ENCODE measurements around the gene VPS26A. TPM values are rescaled to one million over a fixed set of nuclear protein-coding genes. Genes with fewer than 3 reads are reported as not detected.

VPS26A gene
- total and polyA plus RNA-seq, 2 experiments from 2014 or later: 12.8 to 53.9 TPM

DNA sequence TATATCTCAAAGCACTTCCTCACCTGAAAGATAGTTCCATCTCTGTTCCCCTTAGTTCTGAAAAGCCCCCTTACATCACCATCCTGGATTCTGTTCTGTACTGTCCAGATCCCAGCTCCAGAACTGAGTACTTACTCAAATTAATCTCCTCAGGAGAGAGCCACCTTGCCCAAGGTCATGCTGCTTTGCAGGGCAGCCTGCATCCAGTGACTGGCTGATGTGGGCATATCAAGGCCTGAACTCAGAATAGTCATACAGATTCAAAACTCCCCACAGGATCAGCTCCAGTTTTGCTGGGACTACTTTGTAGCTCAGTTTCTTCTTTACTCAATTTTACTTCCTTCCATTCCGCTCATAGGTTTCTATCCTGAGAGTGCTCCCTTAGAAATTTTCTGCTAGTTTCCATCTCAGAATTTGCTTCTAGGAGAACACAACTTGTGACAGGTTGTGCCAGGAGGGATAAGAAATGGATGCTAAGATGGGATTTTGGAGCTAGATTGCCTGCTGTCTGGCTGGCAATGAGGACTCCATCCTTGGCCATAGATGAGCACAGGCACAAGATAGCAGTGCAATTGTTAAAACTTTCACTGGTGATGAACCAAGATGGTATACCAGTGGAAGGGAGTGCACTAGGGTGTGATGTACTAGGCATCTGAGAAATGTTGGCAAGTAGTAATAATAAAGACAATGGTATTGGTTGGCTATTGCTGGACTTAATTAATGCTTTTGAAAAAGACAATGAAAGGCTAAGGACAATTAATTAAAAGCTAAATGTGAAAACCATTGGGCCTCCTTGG is 18.8 kb upstream of the VPS26A start:
- Histone ChIP-seq H3K4me1 (ENCODE audit: low read depth) (peaks cover 4% of the 10 kb centered on the region), H3K4me3 (no peak overlapping the region), H3K27ac (no peak overlapping the region), H3K27me3 (peaks cover 1% of the 10 kb centered on the region), H3K36me3 (no peaks in the 10 kb centered on the region), H3K9me3 (ENCODE audit: low read depth) (no peaks in the 10 kb centered on the region)
- TF ChIP-seq CTCF (IDR thresholded peaks at IDR 0.05; ENCODE audit: low read depth, low read length): no peak
- DNase-seq (ENCODE audit: low read depth in 1 of 2, low spot score in 1 of 2): no peak

GRCh38 chr10:69107176-69107490 is 16.8 kb upstream of the VPS26A start:
- Histone ChIP-seq H3K27ac (no peak overlapping the region), H3K36me3 (no peaks in the 10 kb centered on the region), H3K4me3 (no peak overlapping the region), H3K9me3 (ENCODE audit: low read depth) (no peaks in the 10 kb centered on the region), H3K27me3 (peaks cover 8% of the 10 kb centered on the region), H3K4me1 (ENCODE audit: low read depth) (peaks cover 4% of the 10 kb centered on the region)
- no peak for DNase-seq (ENCODE audit: low read depth in 1 of 2, low spot score in 1 of 2)
- TF ChIP-seq CTCF (IDR thresholded peaks at IDR 0.05; ENCODE audit: low read depth, low read length): no peak

GRCh38 chr10:69107699-69108098 is 16.3 kb upstream of the VPS26A start:
- Histone ChIP-seq H3K4me1 (ENCODE audit: low read depth) (peaks cover 4% of the 10 kb centered on the region), H3K9me3 (ENCODE audit: low read depth) (no peaks in the 10 kb centered on the region), H3K4me3 (no peak overlapping the region), H3K36me3 (no peaks in the 10 kb centered on the region), H3K27ac (no peak overlapping the region), H3K27me3 (peaks cover 8% of the 10 kb centered on the region)
- DNase-seq (ENCODE audit: low read depth in 1 of 2, low spot score in 1 of 2): no peak
- no peak for TF ChIP-seq CTCF (IDR thresholded peaks at IDR 0.05; ENCODE audit: low read depth, low read length)

- Histone ChIP-seq H3K36me3 (no peaks in the 10 kb centered on the region), H3K27ac (no peak overlapping the region), H3K27me3 (no peaks in the 10 kb centered on the region), H3K9me3 (ENCODE audit: low read depth) (no peaks in the 10 kb centered on the region), H3K4me3 (no peak overlapping the region), H3K4me1 (ENCODE audit: low read depth) (peaks cover 3% of the 10 kb centered on the region)
- DNase-seq (ENCODE audit: low read depth in 1 of 2, low spot score in 1 of 2): no peak
- TF ChIP-seq CTCF (IDR thresholded peaks at IDR 0.05; ENCODE audit: low read depth, low read length): no peak
Measured at GRCh38 chr10:69119896-69120295, 4.1 kb upstream of the VPS26A start.

DNA sequence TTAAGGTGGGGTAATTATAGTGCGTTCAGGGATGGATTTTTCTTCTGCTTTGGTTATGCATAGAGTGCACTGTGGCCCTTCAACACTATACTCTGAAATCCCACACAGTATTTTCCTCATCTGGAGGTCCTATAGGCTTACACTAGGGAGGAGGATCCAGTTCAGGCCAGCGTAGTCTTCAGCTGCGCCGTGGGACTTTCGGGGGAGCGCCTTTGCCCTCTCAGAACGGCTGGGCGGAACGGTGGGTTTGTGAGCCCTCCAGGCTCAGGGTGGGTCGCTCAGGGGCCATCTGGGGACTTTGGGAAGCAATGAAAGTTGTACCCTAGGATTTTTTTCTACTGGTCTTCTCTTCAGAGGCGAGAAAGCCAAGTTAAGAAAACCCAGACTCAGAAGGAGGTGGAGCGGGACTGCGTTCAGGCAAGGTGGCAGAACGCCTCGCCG is 652 bp upstream of the VPS26A start:
- H3K27me3 ChIP-seq: no peaks in the 10 kb centered on the region
- H3K36me3 ChIP-seq: no peaks in the 10 kb centered on the region
- peak overlapping the region; percentile 93 for H3K4me3 ChIP-seq
- peak; percentile 50 for TF ChIP-seq CTCF (IDR thresholded peaks at IDR 0.05; ENCODE audit: low read depth, low read length)
- peaks cover 8% of the 10 kb centered on the region for H3K4me1 ChIP-seq (ENCODE audit: low read depth)
- no peaks in the 10 kb centered on the region for H3K9me3 ChIP-seq (ENCODE audit: low read depth)
- peak overlapping the region; percentile 99 for H3K27ac ChIP-seq
- DNase-seq (ENCODE audit: low read depth in 1 of 2, low spot score in 1 of 2): peak; percentile 77 to 83
